Left colon (tissue), 2 donors: ENCODE measurements around the gene KCNRG. TPM values are rescaled to one million over a fixed set of nuclear protein-coding genes. Genes with fewer than 3 reads are reported as not detected.

ENCODE experiments used
- ATAC-seq: fragments of 200-7000 bp; cut with Tn5 transposase; one replicate; pipeline ENCODE4 v1.9.1; 2020; ENCODE audit warnings: mild to moderate bottlenecking, moderate library complexity
- DNase-seq, 2 donors: peaks; one replicate each; pipeline ENCODE4 v3.0.0-alpha.2; 2020
- intact Hi-C, 2 donors: fragments of 100-400 bp; cut with DNase I in 1 of 2; cut with micrococcal nuclease in 1 of 2; formaldehyde crosslinking; loops; one replicate each; pipeline versions ENCODE4 v1.11.2 to v1.14.0; 2022; cut with DNase I, micrococcal nuclease
- total RNA-seq, 2 donors: library from RNA; stranded (reverse); fragmentation: NEBNext Ultra II Directional; extraction: Animal tissue kit (Norgen Biotek cat#: 25700); gene quantifications; one replicate each; pipeline ENCODE4 v1.2.1, GENCODE V29; 2021
- donor health status: DM: no; HTN: no; CAD: no.
- donor health status: DM: yes; HTN: yes; CAD: no.

Gene KCNRG
- total RNA-seq, 2 donors from 2014 or later: 0.55 to 0.92 TPM

DNA sequence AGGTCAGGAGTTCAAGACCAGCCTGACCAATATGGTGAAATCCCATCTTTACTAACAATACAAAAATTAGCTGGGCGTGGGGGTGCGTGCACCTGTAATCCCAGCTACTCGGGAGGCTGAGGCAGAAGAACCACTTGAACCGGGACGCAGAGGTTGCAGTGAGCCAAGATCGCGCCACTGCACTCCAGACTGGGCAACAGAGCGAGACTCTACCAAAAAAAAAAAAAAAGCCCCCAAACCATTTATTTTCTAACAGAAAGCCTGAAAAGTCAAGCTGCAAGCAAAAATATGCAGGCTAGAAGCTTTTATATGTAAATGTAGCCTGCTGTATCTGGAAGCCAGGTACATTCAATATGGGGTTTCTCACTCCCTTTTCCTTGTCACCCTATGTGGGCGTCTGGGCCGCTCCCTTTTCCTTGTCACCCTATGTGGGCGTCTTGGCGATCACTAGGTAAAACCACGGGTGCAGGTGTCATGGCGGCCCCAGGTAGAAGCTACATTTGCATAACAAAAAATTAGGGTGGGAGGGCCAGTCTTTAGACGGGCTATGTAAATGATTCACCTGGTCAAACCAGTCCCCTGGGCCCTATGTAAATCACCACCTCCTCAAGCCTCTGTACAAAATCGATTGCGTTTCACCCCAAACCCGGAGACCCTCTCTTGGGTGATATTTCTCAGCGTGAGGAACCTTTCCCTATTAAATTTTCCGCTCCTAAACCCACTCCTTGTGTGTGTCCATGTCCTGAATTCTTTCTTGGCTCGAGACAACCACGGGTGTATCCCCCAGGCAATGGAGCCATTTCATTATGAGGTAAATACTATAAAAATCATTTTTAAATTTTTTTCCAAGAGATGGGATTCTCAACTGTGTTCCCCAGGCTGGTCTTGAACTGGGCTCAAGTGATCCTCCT is 16.3 kb upstream of the KCNRG start:
- DNase-seq (no peak), ATAC-seq (no peak)
- intact Hi-C loops: loop anchor here in 1 of 2 donors (5.0 to 10.0 kb wide), 4 partner anchors 88 to 916 kb away; no protein-coding TSS in a partner anchor

DNA sequence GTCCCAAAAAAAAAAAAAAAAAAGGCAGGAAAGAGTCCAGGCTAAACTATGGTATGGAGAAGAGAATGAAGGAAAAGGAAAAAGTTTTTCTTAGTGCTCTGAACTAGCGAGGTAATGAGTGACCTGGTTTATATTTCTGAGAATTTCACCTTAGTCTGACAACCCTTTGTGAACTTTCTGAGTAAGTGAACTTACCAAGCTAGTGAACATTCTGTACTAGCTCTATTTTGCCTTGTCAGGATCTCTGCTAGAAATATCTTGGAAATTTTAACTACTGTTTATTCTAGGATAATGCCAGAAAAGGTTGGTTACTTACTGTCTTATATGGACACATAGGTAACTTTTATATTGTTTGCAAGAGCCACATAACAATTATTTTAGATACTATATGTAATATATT is 14.0 kb upstream of the KCNRG start:
- intact Hi-C loops: no loop called here
- DNase-seq (no peak), ATAC-seq (no peak)

DNA sequence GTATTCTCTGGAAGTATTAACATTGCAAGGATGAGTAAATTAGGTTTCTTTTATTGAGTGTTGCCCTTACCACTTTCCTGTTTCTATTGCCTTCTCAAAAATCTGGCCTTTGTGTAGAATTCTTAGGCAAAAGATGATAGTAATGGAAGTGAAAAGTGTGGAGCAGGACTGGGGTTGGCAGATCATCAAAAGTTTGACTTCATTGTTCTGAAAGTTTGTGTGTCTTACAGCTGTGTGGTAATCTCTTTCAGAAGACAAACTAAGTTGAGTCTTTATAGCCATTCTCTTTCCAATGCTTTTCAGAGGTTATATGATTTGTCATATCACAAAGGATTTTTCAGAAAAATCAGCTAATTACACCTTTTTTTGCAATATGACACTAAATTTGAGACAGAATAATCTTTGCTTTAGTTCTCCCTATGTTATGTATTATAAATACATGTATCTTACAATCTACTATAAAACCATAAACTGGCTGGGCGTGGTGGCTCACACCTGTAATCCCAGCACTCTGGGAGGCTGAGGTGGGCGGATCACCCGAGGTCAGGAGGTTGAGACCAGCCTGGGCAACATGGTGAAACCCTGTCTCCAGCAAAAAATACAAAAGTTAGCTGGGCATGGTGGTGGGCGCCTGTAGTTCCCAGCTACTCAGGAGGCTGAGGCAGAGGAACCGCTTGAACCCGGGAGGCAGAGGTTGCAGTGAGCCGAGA is 8.7 kb upstream of the KCNRG start:
- ATAC-seq (peak; percentile 83), DNase-seq (peak; percentile 69 to 72)
- intact Hi-C loops: no loop called here

DNA sequence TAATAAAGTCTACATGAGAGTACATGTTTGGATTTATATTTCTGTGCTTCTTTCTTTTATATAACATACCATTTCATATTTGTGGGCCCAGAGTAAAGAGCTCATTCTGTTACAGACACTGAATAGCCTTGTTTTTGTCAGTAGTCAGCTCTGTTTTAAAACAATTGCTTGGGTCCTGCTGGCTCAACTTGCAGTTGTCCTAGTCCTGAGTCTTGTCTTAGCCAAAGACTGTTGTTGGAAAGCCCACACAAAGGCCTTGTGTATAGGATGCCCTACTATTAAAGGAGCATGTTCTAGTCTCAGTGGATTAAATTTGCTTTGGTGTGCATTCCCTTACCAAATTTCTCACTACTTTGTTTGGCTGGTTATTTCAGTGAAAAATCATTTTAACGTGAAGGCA is 3.8 kb upstream of the KCNRG start:
- intact Hi-C loops: no loop called here
- ATAC-seq: no peak
- DNase-seq: no peak

DNA sequence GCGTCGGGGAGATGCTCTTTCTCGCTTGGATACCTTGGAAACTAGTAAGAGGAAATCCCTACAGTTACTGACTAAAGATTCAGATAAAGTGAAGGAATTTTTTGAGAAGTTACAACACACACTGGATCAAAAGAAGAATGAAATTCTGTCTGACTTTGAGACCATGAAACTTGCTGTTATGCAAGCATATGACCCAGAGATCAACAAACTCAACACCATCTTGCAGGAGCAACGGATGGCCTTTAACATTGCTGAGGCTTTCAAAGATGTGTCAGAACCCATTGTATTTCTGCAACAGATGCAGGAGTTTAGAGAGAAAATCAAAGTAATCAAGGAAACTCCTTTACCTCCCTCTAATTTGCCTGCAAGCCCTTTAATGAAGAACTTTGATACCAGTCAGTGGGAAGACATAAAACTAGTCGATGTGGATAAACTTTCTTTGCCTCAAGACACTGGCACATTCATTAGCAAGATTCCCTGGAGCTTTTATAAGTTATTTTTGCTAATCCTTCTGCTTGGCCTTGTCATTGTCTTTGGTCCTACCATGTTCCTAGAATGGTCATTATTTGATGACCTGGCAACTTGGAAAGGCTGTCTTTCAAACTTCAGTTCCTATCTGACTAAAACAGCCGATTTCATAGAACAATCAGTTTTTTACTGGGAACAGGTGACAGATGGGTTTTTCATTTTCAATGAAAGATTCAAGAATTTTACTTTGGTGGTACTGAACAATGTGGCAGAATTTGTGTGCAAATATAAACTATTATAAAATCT is 2.7 kb upstream of the KCNRG start:
- intact Hi-C loops: no loop called here
- ATAC-seq: no peak

DNA sequence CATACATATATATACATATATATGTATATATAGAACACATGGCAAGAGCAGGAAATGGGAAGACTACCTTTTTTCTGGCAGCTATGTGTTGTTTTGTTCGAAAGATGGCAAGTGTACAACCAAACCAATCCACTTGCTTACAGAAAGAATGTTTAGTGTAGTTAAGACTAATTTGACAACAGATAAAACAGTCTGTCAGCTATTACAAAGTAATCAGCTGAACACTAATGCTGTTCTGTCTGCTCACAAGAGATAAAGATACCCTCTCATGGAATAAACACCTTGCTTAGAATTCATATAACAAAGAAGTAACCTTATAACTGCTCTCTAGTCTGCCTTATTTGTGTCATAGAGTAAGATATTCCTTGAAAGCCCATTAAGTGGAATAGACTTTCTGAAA is 858 bp upstream of the KCNRG start:
- intact Hi-C loops: no loop called here
- DNase-seq (no peak), ATAC-seq (no peak)

More for the DNA sequence above, 2.7 kb upstream of the KCNRG start:
- DNase-seq: no peak

DNA sequence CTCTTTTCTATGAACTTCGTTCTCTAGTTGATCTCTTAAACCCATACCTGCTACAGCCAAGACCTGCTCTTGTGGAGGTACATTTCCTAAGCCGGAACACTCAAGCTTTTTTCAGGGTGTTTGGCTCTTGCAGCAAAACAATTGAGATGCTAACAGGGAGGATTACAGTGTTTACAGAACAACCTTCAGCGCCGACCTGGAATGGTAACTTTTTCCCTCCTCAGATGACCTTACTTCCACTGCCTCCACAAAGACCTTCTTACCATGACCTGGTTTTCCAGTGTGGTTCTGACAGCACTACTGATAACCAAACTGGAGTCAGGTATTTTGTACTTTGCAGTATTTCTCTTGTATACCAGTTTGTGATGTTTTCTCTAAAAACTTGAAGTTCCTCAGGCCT is 506 bp downstream of the KCNRG start:
- intact Hi-C loops: no loop called here
- ATAC-seq: peak; percentile 11

DNA sequence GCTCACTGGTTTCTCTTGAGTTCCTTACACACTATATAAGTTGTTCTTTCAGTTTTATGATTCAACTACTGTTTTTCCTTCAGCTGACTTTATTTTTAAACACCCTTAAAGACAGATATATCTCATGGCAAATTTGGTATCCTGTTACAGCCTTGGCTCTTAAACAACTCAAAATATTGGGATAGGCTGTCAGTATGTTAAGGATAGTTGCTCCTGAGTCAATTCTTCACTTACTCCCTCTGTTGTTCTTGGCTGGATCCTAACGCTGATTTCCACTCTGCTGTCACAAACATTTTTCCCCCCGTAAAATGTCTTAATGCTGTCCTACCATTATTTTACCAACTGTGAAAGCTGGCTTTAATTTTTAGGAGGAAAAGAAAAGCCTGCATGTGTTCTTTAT is 1.2 kb downstream of the KCNRG start:
- no peak for DNase-seq
- ATAC-seq: no peak
- intact Hi-C loops: no loop called here

More for the DNA sequence above, 506 bp downstream of the KCNRG start:
- DNase-seq: no peak

DNA sequence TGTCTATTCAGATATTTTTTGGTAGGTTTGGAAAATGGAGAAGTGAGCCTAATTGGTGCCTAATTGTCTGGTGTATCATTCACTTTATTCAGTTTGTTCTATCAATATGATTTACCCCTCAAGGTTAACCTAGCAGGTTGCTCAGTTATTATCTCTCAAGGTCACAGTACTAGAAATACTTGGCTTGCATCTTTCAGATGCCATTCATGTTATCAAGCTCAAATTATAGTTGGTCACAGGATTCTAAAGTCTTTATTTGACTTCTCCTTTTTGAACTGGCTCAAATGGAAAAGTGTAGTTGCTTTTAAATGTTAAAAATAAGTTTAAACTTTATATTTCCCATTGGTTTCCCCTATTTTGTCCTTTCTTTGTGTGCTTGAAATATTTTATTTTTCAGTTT is 2.6 kb downstream of the KCNRG start:
- ATAC-seq: no peak
- intact Hi-C loops: no loop called here
- DNase-seq: no peak

DNA sequence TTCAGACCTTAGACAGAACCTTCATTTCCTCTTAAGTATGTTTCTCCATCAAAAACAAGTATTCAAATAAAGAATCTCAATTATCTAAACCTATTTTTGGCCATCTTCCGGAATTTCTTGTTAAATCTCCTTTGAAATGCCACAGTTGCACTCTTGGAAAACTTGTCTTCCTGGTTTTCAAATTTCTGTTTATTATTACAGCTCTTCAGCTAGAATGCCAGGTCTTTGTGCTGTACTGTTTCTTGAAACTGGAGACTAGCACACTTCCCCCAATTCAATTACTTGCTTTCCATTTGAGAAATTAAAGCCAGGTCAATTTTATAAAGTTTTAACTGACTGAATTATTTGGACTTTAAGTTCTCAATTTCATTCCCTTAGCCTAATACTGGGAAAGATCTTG is 10.2 kb downstream of the KCNRG start:
- intact Hi-C loops: no loop called here
- DNase-seq (no peak), ATAC-seq (no peak)

DNA sequence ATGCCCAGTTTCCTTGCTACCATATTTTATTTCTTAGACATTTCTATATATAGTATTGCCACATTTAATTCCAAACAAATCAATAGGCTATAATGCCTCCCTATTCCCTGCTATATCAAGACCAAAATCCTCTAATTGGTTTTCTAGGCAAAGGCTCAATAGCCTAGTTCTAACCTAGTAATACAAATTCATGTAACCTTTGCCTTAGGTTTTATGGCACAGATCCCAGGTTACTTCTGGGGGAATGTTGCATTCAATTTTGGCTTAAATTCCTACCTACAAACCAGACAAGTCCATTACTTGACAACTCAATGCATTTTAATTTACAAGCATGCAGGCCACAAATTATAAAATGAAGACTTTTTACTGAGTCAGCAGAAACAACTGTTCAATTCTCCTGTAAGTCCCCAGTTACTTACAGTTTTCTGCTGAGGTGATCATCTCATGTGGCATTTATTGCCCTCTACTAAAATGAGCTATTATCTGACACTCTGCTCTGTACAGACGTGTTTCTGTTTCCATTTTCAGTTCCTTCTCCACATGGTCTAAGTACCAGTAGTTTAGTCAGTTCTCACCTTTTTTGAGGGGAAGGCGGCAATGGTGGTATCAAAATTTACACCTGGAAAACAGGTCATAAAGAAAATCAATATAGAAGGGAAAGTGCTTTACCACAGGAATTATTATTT is 11.7 kb downstream of the KCNRG start:
- no peak for DNase-seq
- intact Hi-C loops: no loop called here
- peak; percentile 69 for ATAC-seq

DNA sequence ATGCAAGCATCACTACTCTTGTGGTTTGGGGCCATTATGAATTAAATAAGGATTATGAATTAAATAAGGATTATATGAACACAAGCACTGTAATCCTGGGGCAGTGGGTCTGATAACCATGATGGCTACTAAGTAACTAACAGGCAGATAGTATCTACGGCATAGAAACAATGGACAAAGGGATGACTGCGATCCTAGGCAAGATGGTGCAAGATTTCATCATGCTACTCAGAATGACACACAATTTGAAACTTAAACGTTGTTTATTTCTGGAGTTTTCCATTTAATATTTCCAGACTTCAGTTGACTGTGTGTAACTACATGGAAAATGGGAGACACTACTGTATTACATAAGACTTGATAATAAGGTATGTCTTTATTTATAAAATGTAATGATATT is 15.1 kb downstream of the KCNRG start:
- ATAC-seq: no peak
- intact Hi-C loops: no loop called here
- DNase-seq: no peak

DNA sequence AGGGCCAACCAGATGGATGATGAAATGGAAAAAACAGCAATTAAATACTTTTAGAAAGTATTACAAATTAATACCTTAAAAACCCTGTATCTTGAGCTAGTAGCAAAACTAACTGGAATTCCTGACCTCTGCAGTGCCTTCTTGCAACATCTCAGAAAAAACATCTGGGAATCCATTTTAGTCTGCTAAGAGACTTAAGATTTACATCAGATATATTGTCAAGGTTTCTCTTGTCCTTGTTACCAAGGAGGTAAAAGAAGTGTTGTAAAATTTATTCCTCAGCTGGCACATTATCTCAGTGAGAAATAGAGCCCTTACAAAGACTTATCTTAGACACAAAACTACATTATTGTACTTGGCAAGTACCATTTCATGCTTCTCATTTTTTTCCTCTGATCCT is 18.5 kb downstream of the KCNRG start:
- ATAC-seq: no peak
- no peak for DNase-seq
- intact Hi-C loops: no loop called here

DNA sequence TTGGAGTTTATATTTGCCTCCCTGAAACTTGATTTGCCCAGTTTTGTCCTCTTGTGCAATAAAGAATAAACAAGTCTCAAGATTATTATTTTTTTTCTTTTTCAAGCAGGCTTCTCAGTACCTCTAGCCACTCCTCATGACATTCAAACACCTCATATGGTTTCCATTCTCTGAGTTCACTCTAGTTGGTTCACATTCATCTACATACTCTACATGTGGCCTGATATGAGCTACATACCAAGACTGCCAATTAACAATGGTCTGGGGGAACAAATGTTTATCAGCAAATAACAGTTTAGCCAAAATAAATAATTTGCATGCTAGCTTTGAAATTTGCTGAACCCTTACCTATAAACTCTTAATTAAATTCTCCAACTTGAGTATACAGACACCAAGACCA is 22.5 kb downstream of the KCNRG start:
- DNase-seq: no peak
- intact Hi-C loops: no loop called here
- ATAC-seq: no peak

DNA sequence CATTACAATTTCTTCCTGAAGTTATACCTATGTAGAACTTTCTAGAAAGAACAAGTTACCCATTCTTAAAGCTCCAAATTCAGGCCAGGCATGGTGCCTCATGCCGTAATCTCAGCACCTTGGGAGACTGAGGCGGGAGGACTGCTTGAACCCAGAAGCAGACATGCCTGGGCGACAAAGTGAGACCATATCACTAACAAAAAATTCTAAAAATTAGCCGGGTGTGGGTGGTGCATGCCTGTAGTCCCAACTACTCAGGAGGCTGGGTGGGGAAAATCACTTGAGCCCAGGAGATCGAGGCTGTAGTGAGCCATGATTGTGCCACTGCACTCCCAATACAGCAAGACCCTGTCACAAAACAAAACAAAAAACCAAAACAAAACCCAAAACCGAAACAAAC is 23.0 kb downstream of the KCNRG start:
- ATAC-seq (no peak), DNase-seq (no peak)
- intact Hi-C loops: no loop called here

DNA sequence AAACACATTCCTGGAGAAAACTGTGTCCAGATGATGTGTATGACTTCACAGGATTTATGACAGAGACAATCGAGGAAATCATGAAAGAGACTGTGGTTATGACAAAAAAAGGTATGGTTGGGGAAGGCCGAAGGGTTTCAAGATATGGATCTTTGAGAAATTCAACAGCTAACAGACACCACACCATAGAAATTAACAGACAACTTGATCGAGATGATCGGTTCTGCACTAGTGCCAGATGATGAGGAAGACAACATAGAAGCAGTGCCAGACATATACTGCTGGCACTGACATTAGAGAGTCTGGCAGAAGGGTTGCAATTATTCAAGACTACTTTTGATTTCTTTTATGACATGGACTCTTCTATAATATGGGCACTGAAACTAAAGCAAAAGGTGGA is 37.2 kb downstream of the KCNRG start:
- DNase-seq (no peak), ATAC-seq (no peak)
- intact Hi-C loops: no loop called here

DNA sequence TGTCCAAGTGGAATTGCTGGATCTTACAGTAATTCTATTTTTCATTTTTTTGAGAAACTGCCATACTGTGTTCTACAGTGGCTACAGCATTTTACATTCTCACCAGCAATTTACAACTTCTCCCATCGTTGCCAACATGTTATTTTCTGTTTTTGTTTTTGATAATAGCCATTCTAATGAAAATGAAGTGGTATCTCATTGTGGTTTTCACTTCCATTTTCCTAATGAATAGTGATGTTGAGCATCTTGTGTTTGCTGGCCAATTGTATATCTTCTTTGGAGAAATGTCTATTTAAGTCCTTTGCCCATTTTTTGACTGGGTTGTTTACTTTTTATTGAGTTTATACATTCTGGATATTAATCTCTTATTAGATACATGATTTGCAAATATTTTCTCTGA is 38.6 kb downstream of the KCNRG start:
- ATAC-seq: no peak
- intact Hi-C loops: no loop called here
- no peak for DNase-seq

DNA sequence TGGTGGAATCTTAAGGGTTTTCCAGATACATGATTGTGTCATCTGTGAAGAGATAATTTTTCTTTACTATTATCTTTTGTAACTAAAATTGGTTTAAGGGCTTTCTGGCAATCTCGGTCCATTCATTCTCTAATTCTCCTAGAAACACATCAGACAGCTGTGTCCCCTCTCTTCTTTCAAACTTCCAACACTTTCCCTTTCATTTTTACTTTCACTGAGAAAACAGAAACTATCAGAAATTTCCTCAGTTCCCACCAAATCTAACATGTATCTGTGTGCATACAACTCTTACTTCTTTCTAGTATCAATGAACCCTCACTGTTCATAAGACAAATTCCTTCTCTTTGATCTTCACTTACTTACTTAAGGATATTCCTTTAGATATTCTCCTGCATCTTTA is 40.2 kb downstream of the KCNRG start:
- DNase-seq: no peak
- intact Hi-C loops: no loop called here
- ATAC-seq: no peak

DNA sequence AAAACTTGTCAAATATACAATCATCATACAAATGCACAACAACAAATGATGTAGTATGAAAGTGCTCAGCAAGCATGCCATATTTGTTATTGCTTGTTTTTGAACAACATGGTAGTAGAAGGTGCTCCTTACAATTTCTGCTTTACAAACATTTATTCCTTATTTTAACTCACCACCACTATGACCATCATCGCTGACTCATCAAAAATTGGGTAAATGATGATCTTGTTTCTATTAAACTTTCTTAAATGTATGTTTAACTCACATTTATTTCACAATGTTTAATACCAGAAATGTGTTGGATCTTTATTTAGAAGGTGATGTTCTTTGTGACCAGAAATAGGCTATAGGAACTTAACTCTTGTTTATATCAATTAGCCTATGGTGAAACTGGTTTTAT is 45.5 kb downstream of the KCNRG start:
- intact Hi-C loops: no loop called here
- ATAC-seq: no peak
- DNase-seq: no peak
